ENCODE data around the gene RAB3IP. TPM values are rescaled to one million over a fixed set of nuclear protein-coding genes. Genes with fewer than 3 reads are reported as not detected.

RAB3IP gene
- total and polyA plus RNA-seq, 10 of the 15 experiments (the other 5 are each of a cell fraction or from before 2014, with no cell fraction given) = 18.8 to 53.6 (median 28.7) TPM

- TF ChIP-seq ZNF592 (IDR thresholded peaks at IDR 0.05) = no peak
These were observed 40.6 kb upstream of the RAB3IP start (continued) for GRCh38 chr12:69698054-69698453.

- SMC1A ChIA-PET (ENCODE audit: uncharacterized antibody, unreplicated experiment) = no interaction called here
- H3K4me3 ChIP-seq = no peak within 1 kb of the TSS
- H3K4me1 ChIP-seq (ENCODE audit: control insufficient read depth, insufficient read depth, low read length) = no peaks in the 10 kb centered on the region
- no peak within 1 kb of the TSS for H3K4me2 ChIP-seq (ENCODE audit: control insufficient read depth, insufficient read depth)
- POLR2A ChIA-PET = no interaction called here
- no TSS peak for BruUV-seq (replicated peaks)
- CTCF ChIA-PET = no interaction called here
- H3K79me2 ChIP-seq (ENCODE audit: control insufficient read depth, insufficient read depth, low read length) = no peaks in the 10 kb centered on the region
- no peak within 1 kb of the TSS for H3K27ac ChIP-seq (ENCODE audit: control insufficient read depth, insufficient read depth)
- intact Hi-C loops (cut with micrococcal nuclease; ENCODE audit: unreplicated experiment) = no loop called here
- no peaks in the 10 kb centered on the region for H3K9me3 ChIP-seq (replicated peaks; ENCODE audit: control insufficient read depth, insufficient read depth, low read length)
- ATAC-seq = no peak
- in situ Hi-C loops (cut with MboI) = no loop called here
- RAD21 ChIA-PET (ENCODE audit: unreplicated experiment) = no interaction called here
- 68% methylated on average over 12 of the region's 12 CpGs for WGBS (ENCODE audit: insufficient coverage, insufficient replicate concordance, low lambda C conversion rate, missing lambda C conversion rate)
- H3K9ac ChIP-seq (ENCODE audit: control insufficient read depth, insufficient read depth, low read length) = no peak within 1 kb of the TSS
- DNase-seq (ENCODE audit: low read depth, low spot score) = no peak
- H3K36me3 ChIP-seq (ENCODE audit: control insufficient read depth in 2 of 2, insufficient read depth in 2 of 2, low read length in 1 of 2) = no peaks in the 10 kb centered on the region
- no peaks in the 10 kb centered on the region; a peak in 1 of 4 replicates for H3K27me3 ChIP-seq (replicated peaks in 1 of 2; ENCODE audit: control insufficient read depth in 2 of 2, insufficient read depth in 2 of 2, low read length in 1 of 2)
- no peaks in the 10 kb centered on the region for H4K20me1 ChIP-seq (ENCODE audit: control insufficient read depth, insufficient read depth)
- FAIRE-seq = no peak
- no peak within 1 kb of the TSS for H2AFZ ChIP-seq (ENCODE audit: control insufficient read depth, low read depth, low read length)
- TF ChIP-seq POLR2AphosphoS5 (IDR thresholded peaks at IDR 0.05; ENCODE audit: low read length) = no peak
- no peak for TF ChIP-seq KAT2A (conservative IDR thresholded peaks at IDR 0.05; ENCODE audit: control insufficient read depth, low read depth, low read length)
- no peak for TF ChIP-seq TAF1 (IDR thresholded peaks at IDR 0.05; ENCODE audit: borderline replicate concordance, low read depth, low read length)
- no peak for TF ChIP-seq RBBP5 (conservative IDR thresholded peaks at IDR 0.05)
- TF ChIP-seq TBL1XR1 (IDR thresholded peaks at IDR 0.05; ENCODE audit: low read depth, low read length) = no peak
- no peak for TF ChIP-seq ZNF384 (IDR thresholded peaks at IDR 0.05; ENCODE audit: borderline replicate concordance, low read depth, low read length)
- TF ChIP-seq ASH2L (IDR thresholded peaks at IDR 0.05; ENCODE audit: borderline replicate concordance, low read depth) = no peak
- no peak for TF ChIP-seq ATF7 (IDR thresholded peaks at IDR 0.05; ENCODE audit: low read depth)
- no peak for TF ChIP-seq GATAD2B (conservative IDR thresholded peaks at IDR 0.05; ENCODE audit: low read depth)
- TF ChIP-seq SUPT20H (IDR thresholded peaks at IDR 0.05; ENCODE audit: borderline replicate concordance, control insufficient read depth, low read depth, low read length) = no peak
- no peak for TF ChIP-seq USF2 (IDR thresholded peaks at IDR 0.05; ENCODE audit: borderline replicate concordance, low read depth, low read length)
- TF ChIP-seq PAX8 (IDR thresholded peaks at IDR 0.05) = no peak
- TF ChIP-seq TARDBP (IDR thresholded peaks at IDR 0.05; ENCODE audit: borderline replicate concordance) = no peak
- TF ChIP-seq DPF2 (IDR thresholded peaks at IDR 0.05) = no peak
- no peak for TF ChIP-seq E2F4 (IDR thresholded peaks at IDR 0.05; ENCODE audit: low read depth, low read length)
These were observed 39.7 kb upstream of the RAB3IP start, which contains the start of gene BEST3 for GRCh38 chr12:69698769-69699540. Gene BEST3 (minus strand): TSS chr12:69699303. CDS start chr12:69697798, 1,505 bp downstream.
